ENCODE measurements around the gene ACSS1.

GRCh38 chr20:25044660-25045342 is 13.1 kb downstream of the ACSS1 start:
- TF ChIP-seq GATA2 (IDR thresholded peaks at IDR 0.05; ENCODE audit: low read depth, low read length) (no peak), GATA3 (IDR thresholded peaks at IDR 0.05; ENCODE audit: low read depth, low read length) (no peak)
